ENCODE results near the gene CCDC7. TPM values are rescaled to one million over a fixed set of nuclear protein-coding genes. Genes with fewer than 3 reads are reported as not detected.
"Not testable (repeated sequence)": the region's sequence is repeated elsewhere in the genome, so short reads cannot be mapped to it uniquely, and the experiment has no call there.

Gene CCDC7
- polyA plus RNA-seq, 1 experiment = 1.9 TPM

GRCh38 chr10:32538256-32538655, 92.3 kb downstream of the CCDC7 start:
- ChIA-PET CTCF (no interaction called here), POLR2A (no interaction called here)
- no peak for TF ChIP-seq CTCF (IDR thresholded peaks at IDR 0.05; ENCODE audit: low read depth, low read length)
- no peak for DNase-seq (ENCODE audit: low read depth, low spot score)
- no peak overlapping the region for H3K27ac ChIP-seq (ENCODE audit: low read depth, low read length)
- no peaks in the 10 kb centered on the region for H3K27me3 ChIP-seq (ENCODE audit: control insufficient read depth, insufficient read depth, low read length)
- H3K9me3 ChIP-seq (ENCODE audit: control insufficient read depth, insufficient read depth, low read length) = no peaks in the 10 kb centered on the region
- no peak overlapping the region for H3K4me3 ChIP-seq (ENCODE audit: low read depth, low read length)

GRCh38 chr10:32540691-32541470, 94.9 kb downstream of the CCDC7 start:
- ChIA-PET CTCF (no interaction called here), POLR2A (no interaction called here)
- TF ChIP-seq CTCF (IDR thresholded peaks at IDR 0.05; ENCODE audit: low read depth, low read length) = no peak
- DNase-seq (ENCODE audit: low read depth, low spot score) = no peak
- H3K9me3 ChIP-seq (ENCODE audit: control insufficient read depth, insufficient read depth, low read length) = no peaks in the 10 kb centered on the region
- no peak overlapping the region for H3K27ac ChIP-seq (ENCODE audit: low read depth, low read length)
- H3K27me3 ChIP-seq (ENCODE audit: control insufficient read depth, insufficient read depth, low read length) = no peaks in the 10 kb centered on the region
- H3K4me3 ChIP-seq (ENCODE audit: low read depth, low read length) = no peak overlapping the region

GRCh38 chr10:32548208-32548607, 102.3 kb downstream of the CCDC7 start:
- DNase-seq (ENCODE audit: low read depth, low spot score) = no peak

GRCh38 chr10:32556783-32557395, 110.9 kb downstream of the CCDC7 start:
- Histone ChIP-seq H3K4me3 (ENCODE audit: low read depth, low read length) (no peak overlapping the region), H3K27ac (ENCODE audit: low read depth, low read length) (no peak overlapping the region), H3K27me3 (ENCODE audit: control insufficient read depth, insufficient read depth, low read length) (no peaks in the 10 kb centered on the region), H3K9me3 (ENCODE audit: control insufficient read depth, insufficient read depth, low read length) (no peaks in the 10 kb centered on the region; the same call in 1 of the 2 replicates)
- ChIA-PET POLR2A (no interaction called here), CTCF (no interaction called here)
- TF ChIP-seq CTCF (IDR thresholded peaks at IDR 0.05; ENCODE audit: low read depth, low read length) = no peak
- no peak for DNase-seq (ENCODE audit: low read depth, low spot score)

More at GRCh38 chr10:32548208-32548607, 102.3 kb downstream of the CCDC7 start:
- H3K27ac ChIP-seq (ENCODE audit: low read depth, low read length) = no peak overlapping the region
- ChIA-PET CTCF (no interaction called here), POLR2A (no interaction called here)
- H3K27me3 ChIP-seq (ENCODE audit: control insufficient read depth, insufficient read depth, low read length) = no peaks in the 10 kb centered on the region
- H3K9me3 ChIP-seq (ENCODE audit: control insufficient read depth, insufficient read depth, low read length) = no peaks in the 10 kb centered on the region
- no peak for TF ChIP-seq CTCF (IDR thresholded peaks at IDR 0.05; ENCODE audit: low read depth, low read length)
- H3K4me3 ChIP-seq (ENCODE audit: low read depth, low read length) = no peak overlapping the region

GRCh38 chr10:32562695-32563094, 116.8 kb downstream of the CCDC7 start:
- H3K9me3 ChIP-seq (ENCODE audit: control insufficient read depth, insufficient read depth, low read length); DNase-seq (ENCODE audit: low read depth, low spot score); POLR2A ChIA-PET; CTCF ChIA-PET; H3K4me3 ChIP-seq (ENCODE audit: low read depth, low read length); H3K27me3 ChIP-seq (ENCODE audit: control insufficient read depth, insufficient read depth, low read length); H3K27ac ChIP-seq (ENCODE audit: low read depth, low read length): not testable (repeated sequence)
